Measurements from ENCODE around the gene SPOCD1.

Gene SPOCD1

DNA sequence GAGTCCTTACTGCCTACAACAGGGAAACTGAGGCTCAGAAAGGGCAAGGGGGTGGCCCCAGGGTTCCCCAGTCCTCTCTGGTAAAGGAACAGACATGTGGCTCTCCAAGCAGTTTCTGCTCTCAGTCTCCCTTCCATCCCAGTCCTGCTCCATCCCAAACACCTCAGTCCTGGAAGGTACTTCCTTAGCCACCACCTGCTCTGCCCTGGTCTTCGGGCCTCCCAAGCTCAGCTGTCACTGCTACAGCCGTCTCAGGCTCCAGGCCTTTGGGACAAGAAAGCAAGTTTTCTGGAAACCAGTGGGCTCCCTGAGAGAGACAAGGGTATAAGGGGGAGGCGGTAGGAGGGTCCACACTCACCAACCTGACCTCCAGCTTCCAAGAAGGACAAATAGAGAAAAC lies 28.6 kb downstream of the SPOCD1 start:
- DNase-seq (ENCODE audit: low read depth) = no peak

DNA sequence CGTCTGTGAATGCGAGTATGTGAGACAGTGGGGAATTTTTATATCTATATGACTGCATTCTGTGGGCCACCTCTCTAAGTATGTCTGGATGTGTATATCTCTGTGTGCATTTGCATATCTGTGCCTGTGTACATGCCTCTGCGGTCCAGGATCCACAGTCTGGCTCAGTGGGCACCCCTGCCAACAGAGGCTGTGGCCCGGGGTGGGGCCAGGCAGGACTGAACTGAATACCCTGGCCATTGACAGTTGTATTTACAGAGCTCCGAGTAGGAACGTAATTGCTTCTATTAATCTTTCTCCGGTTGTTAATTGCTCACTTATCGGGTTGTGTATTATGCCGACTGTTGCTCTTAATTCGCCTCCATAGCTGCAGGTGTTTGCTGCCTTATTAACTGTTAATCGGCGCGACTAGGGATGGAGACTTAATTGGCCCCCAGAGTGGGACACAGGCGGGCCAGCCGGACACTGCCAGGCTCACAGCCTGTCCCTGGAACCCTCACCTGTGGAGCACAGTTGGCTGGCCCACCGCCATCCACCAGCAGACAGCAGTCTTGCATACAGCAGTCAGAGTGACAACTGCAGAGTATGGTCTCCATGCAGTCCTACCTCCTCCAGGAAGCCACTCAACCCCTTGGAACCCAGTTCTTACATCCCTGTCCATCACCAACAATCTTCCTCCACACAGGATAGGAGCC lies 29.3 kb downstream of the SPOCD1 start:
- DNase-seq (ENCODE audit: low read depth) = no peak

DNA sequence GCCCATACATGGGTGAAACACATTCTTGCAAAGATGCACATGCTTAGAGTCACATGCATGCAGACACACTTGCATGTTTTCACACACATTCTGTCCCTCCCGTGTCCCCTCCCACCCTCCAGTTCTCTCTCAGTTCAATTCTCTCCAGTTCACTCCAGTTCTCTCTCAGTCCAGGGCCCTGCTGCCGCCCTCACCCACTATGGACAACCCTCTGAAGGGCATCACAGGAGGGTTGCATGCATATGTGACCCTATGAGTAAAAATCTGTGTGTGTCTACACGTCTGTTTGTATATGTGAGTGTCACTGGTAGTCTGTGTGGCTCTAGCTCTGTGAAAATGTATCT lies 29.9 kb downstream of the SPOCD1 start:
- no peak for DNase-seq (ENCODE audit: low read depth)

DNA sequence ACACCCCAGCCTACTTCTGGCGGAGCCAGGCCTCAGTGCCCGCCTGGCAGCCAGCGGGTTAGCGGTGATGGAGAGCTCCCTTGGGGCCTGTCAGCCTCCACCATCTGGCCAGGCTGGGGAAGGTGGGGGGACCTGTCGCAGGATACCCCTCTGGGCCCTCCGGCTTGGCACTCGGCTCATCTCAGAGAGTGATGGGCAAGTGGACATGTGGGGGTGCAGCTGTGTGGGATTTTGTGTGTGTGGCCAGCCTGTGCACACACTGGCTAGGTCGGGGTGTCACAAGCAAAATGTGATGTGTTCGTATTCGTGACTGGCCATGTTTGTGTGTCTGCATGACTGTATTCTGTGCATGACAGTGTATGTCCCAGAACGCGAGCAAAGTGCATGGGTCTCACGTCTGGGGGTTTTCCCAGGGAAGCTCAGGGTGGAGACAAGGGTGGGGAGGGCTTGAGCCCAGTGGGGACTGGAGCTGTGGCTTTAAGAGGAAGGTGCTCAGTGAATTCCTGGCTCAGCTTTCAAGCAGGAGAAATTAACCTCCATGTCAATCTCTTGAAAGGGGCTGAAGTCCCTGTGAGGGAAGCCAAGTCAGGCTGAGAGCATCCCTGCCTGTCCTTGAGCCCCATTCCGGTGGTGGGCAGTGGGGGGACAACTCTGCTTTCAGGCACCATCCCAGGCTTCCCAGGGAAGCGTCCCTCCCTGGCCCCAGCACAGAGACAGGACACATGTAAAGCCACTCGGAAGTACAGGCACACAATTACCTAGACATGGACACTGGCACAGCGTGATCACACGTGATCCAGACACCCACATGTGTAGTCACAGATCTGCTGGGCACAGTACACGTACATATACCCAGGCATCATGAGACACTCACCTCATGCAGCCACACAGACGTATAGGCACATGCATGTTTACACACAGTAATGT lies 30.5 kb downstream of the SPOCD1 start:
- DNase-seq (ENCODE audit: low read depth) = no peak

DNA sequence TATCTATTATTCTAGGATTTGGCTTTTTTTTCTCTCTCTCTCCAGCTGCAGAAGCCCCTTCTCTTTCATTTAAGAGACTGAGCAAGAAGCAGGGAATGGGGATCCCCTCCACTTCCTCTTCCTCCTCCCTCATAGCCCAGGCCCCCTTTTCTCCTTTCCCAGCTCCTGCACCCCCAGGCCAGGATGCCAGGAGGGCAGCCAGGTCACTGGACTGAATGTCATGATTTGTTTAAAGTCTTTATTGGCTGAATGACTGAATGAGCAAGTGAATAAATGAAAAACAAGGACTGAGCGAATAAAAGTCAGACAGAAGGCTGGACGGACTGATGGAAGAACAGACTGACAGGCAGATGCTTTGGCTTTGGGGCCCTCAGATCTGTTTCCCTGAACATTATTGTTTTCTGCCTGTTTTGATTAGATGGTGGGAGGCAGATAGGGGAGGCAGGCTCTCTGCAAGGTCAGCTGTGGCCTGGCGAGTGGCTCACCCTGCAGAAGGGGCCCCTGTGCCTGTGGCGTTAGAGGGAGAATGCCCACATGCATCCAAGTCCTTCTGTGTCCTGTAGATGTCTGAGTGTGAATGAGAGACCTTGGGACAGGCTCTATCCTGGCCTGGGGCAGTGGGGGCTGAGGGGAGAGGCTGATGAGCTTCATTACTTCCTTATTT lies 31.3 kb downstream of the SPOCD1 start:
- no peak for DNase-seq (ENCODE audit: low read depth)

DNA sequence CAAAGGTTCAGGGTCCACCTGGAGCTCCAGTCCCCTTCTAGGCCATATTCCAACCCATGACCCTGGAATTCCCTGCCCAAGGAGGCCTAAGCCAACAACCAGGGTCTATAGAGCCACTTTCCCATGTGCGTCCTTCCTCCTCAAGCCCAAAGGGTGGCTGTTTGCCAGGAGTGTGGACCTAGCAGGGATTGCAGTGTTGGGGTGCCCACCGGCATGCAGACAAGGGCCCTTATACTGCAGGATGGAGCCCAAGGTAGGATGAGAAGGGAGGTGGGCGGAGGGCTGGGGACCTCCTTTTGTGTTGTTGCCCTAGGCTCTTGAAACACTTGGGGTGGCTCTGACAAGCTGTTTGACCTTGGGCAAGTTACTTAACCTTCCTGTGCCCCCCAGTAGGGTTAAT lies 32.0 kb downstream of the SPOCD1 start:
- DNase-seq (ENCODE audit: low read depth) = no peak

DNA sequence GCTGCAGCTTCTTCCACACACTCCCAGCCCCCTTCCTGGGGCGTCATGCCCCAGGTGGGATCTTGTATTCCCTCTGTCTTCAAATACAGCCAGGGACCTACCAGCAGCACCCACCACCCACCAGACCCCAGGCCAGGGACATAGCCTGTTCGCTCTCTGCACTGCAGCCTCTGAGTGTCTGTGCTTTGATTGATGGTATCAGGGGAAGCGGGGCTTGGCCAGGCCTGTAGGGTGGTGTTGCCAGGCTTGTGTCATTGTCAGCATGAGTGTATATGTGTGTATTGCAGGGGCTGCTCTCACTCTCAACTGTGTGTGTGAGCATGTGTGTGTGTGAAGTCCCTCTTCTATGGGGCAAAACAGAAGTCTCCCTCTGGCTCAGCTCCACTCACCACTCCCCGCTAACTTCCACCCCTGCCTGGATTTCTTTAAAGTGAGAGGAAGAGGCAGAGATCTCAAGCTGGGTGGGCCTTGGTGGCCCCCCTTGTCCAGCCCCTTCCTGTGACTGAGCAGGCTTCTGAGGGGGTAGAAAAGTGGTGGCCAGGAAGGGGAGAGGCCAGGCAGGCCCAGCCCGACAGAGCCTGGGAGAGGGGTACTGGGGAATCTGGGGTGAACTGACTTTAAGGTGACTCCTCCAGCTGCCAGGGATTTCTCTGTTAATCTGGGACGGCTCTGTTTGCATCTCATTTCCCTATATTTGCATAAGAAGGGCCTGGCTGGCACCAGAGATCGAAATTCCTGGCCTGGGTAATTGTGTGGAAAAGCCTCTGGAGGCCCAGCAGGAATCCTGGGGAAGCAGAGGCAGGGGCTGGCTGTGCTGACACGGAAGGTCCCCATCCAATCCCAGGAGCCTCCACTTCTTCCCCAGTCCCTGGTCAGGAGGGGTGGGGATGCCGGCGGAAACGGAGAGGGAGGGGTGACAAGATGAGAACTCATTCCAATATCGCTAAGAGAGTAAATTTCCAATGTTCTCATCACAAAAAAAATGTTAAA lies 33.1 kb downstream of the SPOCD1 start:
- no peak for DNase-seq (ENCODE audit: low read depth)

DNA sequence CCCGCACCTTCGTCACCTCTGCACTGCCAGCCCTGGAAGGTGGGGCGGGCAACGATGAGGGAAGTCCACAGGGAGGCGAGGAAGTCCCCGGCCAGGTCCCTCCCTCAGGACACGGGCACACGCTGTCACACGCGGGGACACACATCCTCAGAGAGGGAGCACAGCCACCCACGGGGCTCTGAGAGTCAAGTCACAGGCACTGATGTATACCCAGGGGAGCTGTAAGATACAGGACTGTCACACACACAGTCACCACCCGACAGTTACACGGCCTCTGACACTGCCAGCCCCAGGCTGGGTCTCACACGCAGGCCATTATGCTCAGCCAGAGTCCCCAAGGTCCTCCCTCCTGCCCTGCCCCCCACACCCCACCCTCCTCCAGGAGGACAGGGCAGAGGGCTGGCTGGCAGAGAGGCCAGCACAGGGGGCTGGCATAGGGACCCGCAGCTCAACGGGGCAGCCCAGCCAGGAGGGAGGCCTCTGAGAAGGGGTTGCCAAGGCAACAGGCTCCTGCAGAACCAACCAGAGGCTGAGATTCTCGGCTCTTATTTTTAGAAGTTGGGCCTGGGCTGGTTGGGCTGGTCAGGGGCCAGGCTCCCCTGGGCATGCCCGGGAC lies 34.0 kb downstream of the SPOCD1 start:
- DNase-seq (ENCODE audit: low read depth) = no peak

DNA sequence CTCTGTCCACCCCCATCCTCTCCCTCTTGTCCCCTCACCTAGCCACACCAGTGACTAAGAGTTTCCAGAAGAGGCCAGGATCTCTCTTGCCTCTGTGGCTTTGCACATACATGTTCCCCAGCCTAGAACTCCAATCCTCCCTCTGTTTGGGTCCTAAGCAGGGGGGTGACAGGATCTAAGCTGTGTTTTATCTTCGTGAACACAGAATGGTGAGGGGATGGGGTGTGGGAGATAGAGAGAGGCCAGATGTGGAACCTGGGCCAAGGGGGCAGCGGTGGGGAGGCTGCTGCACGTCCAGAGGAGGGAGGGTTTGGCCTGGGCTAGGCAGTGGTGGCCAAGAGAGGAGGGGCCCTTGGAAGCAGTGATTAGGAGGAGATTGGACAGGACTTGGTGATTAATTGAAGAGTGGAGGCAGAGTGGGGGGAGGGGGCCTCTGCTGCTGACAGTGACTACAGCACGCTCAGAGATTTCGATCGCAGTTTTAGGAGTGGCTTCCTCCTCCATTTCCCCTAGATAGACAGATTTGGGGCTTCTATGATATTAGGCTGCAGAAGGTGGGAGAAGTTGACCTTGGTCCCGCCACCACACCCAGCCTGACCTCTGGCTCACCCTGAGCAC lies 34.6 kb downstream of the SPOCD1 start:
- no peak for DNase-seq (ENCODE audit: low read depth)

DNA sequence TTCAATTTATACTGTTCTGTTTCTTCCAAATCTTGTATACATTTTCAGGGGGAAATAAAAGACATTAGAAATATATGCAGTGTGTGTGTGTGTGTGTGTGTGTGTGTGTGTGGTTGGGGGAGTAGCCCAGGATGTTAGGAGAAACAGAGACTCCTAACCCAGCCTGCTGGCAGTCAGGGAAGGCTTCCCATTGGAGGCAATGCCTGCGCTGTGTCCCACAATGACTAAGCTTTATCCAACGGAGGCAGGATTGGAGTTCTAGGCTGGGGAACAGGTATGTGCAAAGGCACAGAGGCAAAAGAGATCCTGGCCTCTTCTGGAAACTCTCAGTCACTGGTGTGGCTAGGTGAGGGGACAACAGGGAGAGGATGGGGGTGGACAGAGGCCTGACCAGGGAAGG lies 35.2 kb downstream of the SPOCD1 start:
- no peak for DNase-seq (ENCODE audit: low read depth)

DNA sequence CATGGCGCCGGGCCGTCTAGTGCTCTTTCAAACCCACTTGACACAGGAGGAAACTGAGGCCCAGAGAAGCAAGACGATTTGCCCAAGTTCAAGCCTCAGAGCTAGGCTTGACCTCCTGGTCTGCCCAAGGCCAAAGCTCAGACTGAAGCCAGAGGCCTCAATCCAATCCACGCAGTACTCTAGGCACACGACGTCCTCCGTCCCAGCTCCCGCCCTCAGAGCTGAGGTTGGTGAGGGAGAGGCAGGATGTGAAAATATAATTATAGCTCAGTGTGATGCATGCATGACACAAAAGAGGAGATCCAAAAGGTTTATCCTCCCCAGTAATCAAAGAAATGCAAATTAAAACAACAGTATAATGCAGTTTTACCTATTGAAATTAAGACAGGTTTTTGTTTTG lies 36.1 kb downstream of the SPOCD1 start:
- no peak for DNase-seq (ENCODE audit: low read depth)

DNA sequence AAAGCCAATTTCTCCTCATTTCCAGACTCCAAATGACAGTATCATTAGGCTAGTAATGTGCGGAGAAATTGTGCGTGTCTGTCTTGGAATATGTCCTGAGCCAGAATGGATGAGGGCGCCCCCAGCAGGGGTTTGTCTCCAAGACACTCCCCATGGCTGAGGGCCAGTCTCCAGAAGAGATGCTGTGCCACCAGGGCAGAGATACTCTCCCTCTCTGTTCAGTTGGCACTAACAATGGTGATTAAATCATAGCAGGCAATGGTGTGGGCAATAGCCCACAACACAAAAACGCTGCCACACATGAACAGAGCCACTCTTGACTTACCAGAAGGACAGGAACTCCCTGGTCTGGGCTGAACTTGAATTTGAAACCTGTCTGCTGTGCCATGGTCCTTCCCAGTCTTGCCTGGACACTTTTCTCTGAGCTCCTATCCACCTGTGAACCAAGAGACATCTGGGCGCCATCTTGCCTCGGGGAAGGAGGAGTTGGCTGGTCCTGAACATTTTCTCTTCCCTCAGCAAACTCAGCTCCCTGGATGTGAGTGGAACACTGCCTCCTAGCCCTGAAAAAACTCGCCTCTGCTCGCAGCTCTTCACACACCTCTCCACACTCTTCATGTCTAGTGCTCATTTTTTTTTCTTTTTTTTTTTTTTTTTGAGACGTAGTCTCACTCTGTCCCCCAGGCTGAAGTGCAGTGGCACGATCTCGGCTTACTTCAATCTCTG lies 36.9 kb downstream of the SPOCD1 start:
- DNase-seq (ENCODE audit: low read depth) = no peak

DNA sequence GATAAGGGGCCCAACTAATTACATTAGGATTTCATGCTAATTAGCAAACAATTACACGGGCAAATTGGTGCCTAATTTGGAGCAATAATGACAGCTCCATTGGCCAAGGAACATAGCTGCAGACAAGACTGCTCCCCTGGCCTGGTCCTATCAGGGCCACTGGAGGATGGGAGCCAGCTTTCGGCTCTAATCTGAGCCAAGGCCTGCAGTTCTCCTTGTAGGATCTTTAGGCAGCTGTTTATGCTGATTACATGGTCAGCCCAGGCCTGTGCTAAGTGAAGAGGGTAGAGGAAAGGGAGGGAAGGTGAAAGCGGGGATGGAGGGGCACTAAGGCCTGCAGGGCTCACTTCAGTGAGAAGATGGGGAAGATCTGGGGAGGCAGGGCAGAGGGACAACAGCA lies 39.3 kb downstream of the SPOCD1 start:
- no peak for DNase-seq (ENCODE audit: low read depth)

DNA sequence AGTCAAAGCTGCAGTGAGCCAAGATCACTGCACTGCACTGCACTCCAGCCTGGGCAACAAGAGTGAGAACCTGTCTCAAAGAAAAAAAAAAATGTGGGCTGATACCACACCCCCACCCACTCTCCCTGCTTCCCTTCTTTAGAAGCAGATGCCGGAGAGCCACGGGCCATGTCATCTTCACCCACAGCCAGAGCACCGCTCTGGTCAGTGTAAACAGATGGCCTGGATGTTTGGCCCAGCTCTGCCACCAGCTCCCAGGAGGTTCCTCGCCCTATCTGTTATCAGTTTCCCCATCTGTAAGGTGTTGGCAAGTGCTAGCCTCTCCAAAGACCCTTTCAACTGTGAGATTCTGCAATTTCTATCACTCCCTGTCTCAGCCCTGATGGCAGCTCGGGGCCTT lies 39.8 kb downstream of the SPOCD1 start:
- no peak for DNase-seq (ENCODE audit: low read depth)

DNA sequence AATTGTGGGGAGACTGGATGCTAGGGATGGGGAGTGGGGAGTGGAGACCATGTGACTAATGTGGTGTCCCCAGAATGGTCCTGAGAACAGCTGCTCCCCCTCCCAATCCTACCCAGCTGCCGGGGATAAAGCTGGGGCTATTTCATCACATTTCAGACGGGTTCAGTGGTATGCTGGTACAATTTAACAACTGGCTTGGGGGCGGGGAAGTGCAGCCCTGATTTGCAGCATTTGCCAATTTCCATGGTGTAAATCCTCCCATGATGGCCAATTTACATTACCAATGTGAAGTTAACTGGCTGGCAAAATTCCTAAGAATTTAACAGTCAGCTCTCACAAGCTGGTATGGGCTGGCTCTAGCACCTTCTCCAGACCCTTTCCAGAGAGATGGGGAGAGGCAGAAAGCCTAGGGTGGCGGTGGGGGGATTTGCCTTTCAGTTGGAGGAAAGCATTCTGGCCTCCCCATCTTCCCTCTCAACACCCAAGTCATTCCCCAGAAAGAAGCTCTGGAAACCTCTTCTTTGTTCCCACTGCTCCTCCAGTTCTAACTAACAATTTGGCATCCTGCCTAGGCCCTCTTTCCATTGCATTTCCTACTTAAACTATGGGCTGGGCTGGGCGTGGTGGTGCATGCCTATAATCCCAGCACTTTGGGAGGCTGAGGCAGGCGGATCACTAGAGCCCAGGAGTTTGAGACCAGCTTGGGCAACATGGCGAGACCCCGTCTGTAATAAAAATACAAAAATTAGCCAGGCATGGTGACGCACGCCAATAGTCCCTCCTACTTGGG lies 40.4 kb downstream of the SPOCD1 start:
- DNase-seq (ENCODE audit: low read depth) = no peak

DNA sequence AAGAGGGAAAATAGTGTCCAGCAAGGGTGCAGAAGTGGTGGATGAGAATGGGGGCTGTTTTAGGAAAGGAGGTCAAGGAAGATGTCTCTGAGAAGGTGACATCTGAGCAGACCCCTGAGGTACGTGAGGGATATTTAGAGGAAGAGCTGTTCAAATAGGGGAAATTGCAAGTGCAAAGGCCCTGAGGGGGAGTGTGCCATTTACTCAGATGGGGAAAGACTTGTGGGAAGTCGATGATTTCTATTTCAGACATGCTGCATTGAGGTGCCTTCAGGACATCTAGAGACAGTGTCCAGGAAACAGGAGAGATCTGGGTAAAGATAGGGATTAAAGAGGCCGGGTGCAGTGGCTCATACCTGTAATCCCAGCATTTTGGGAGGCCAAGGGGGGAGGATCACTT lies 41.3 kb downstream of the SPOCD1 start:
- no peak for DNase-seq (ENCODE audit: low read depth)

DNA sequence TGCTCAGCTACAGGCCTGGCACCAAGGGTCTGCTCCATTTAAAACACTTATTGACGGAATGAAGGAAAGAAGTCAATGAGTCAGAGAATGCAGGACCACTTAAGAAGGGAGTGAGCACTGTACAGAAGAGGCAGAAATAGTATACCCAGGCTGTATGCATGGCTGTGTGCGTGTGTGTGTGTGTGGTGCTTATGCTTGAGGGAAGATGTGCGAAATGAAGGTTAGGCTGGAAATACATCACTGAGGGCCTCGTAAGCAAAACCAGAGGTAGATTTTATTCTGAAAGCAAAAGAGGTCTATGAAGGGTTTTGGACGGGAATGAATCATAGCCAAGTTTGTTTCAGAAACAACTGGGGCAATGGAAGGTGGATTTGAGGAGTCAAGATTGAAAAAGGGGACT lies 42.0 kb downstream of the SPOCD1 start:
- DNase-seq (ENCODE audit: low read depth) = no peak

DNA sequence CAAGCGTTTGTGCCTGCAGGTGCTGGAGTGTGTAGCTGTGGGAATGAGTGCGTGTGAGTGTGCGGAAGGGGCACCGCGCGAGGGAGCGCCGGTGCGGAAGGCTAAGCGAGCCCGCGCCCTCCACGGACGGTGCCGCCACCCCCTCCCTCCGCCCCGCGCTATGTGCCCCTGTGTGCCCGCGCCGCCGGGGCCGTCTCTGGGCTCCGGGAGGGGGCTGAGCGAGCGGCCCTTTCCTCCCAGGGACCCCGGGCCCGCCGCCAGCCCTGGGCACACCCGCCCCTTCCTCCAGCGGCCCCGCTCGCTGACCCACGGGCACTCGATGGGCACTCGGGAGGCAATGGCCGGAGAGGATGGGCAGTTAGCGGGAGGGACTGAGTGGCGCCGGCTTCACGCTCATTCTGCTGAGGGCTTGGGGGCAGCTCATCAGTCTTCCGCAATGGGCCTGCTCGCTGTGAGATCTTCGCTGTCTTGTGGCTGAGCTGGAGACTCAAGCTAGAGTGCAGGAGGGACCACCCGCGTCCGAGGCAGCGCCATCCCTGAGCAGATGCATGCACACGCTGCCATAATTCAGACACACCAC lies 43.1 kb downstream of the SPOCD1 start:
- DNase-seq (ENCODE audit: low read depth) = no peak

Measured in stimulated activated CD4-positive, alpha-beta T cell treated with anti-CD3 and anti-CD28 coated beads, Interleukin-2, amount 100 ng/mL, for 4 hours (primary cell).